ENCODE data around the gene CYTH1. TPM values are rescaled to one million over a fixed set of nuclear protein-coding genes. Genes with fewer than 3 reads are reported as not detected.

Gene CYTH1
- total and polyA plus RNA-seq, 4 donors, result 28.1 to 50.4 (median 42.4) TPM

GRCh38 chr17:78645421-78646295 is 136.4 kb downstream of the CYTH1 start:
- 83% methylated on average over 26 of the region's 30 CpGs for WGBS (ENCODE audit: insufficient coverage)
- Histone ChIP-seq H3K4me3 (ENCODE audit: low read depth, low read length) (no peak overlapping the region), H3K4me1 (ENCODE audit: control insufficient read depth, insufficient read depth, low read length) (peaks cover 12% of the 10 kb centered on the region), H3K27ac (ENCODE audit: low read depth, low read length) (no peak overlapping the region), H3K9me3 (ENCODE audit: control insufficient read depth, insufficient read depth, low read length) (no peaks in the 10 kb centered on the region), H3K36me3 (ENCODE audit: control insufficient read depth, insufficient read depth, low read length) (no peaks in the 10 kb centered on the region), H3K27me3 (ENCODE audit: control insufficient read depth, insufficient read depth, low read length) (no peaks in the 10 kb centered on the region)
- DNase-seq (ENCODE audit: low read depth in 4 of 6, low spot score in 6 of 6), result peak in 2 of 6 donors; percentile 16 to 30

DNA sequence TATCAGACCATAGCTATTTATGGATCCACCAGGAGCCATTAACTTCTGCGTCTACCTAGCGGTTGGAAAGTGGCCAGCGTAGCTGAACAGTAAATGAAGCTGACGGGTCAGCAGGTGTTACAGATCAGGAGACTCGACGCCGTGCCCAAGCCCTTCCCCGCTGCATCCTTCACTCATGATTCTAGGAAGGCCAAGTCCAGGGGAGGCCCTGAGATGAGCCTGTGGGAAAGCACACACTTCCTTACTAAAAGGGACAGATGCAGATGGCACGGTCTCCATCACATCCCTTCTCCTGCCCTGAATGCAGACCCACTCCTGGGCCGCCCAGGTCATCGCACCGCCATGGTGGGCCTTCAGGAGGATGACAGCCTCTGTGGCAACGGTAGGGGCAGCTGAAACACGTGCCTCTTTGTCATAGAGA is 137.1 kb downstream of the CYTH1 start:
- H3K4me3 ChIP-seq (ENCODE audit: low read depth, low read length), result no peak overlapping the region
- 69% methylated on average over 10 of the region's 14 CpGs for WGBS (ENCODE audit: insufficient coverage)
- peak in 2 of 6 donors; percentile 19 to 87 for DNase-seq (ENCODE audit: low read depth in 4 of 6, low spot score in 6 of 6)
- no peaks in the 10 kb centered on the region for H3K36me3 ChIP-seq (ENCODE audit: control insufficient read depth, insufficient read depth, low read length)
- no peaks in the 10 kb centered on the region for H3K9me3 ChIP-seq (ENCODE audit: control insufficient read depth, insufficient read depth, low read length)
- no peak overlapping the region for H3K27ac ChIP-seq (ENCODE audit: low read depth, low read length)
- no peaks in the 10 kb centered on the region for H3K27me3 ChIP-seq (ENCODE audit: control insufficient read depth, insufficient read depth, low read length)
- peaks cover 12% of the 10 kb centered on the region for H3K4me1 ChIP-seq (ENCODE audit: control insufficient read depth, insufficient read depth, low read length)

GRCh38 chr17:78644224-78644623 is 137.8 kb downstream of the CYTH1 start:
- H3K9me3 ChIP-seq (ENCODE audit: control insufficient read depth, insufficient read depth, low read length), result no peaks in the 10 kb centered on the region
- no peak overlapping the region for H3K27ac ChIP-seq (ENCODE audit: low read depth, low read length)
- peaks cover 12% of the 10 kb centered on the region for H3K4me1 ChIP-seq (ENCODE audit: control insufficient read depth, insufficient read depth, low read length)
- no peaks in the 10 kb centered on the region for H3K27me3 ChIP-seq (ENCODE audit: control insufficient read depth, insufficient read depth, low read length)
- WGBS (ENCODE audit: insufficient coverage), result 60% methylated on average over 7 of the region's 8 CpGs
- H3K4me3 ChIP-seq (ENCODE audit: low read depth, low read length), result no peak overlapping the region
- DNase-seq (ENCODE audit: low read depth in 4 of 6, low spot score in 6 of 6), result no peak
- H3K36me3 ChIP-seq (ENCODE audit: control insufficient read depth, insufficient read depth, low read length), result no peaks in the 10 kb centered on the region

DNA sequence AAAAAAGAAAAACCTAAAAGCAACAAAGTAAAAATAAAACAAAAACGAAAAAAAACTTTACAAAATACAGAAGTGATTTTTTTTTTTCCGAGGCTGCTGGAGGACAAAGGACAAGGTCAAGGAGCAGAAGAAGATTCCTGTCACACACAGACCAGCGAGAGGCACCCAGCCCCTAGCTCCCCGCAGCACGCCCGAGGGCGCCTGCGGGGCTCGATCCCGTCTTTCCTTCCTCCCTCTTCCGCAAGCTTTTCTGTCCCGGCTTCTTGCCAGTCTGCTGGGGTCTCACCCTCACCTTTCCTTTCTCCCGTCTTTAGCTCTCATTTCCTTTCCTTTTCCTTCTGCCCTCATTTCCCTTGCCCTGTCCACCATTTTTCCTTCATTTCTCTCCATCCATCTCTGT is 138.7 kb downstream of the CYTH1 start:
- Histone ChIP-seq H3K27me3 (ENCODE audit: control insufficient read depth, insufficient read depth, low read length) (no peaks in the 10 kb centered on the region), H3K36me3 (ENCODE audit: control insufficient read depth, insufficient read depth, low read length) (no peaks in the 10 kb centered on the region), H3K4me3 (ENCODE audit: low read depth, low read length) (no peak overlapping the region), H3K27ac (ENCODE audit: low read depth, low read length) (no peak overlapping the region), H3K4me1 (ENCODE audit: control insufficient read depth, insufficient read depth, low read length) (peaks cover 12% of the 10 kb centered on the region), H3K9me3 (ENCODE audit: control insufficient read depth, insufficient read depth, low read length) (no peaks in the 10 kb centered on the region)
- WGBS (ENCODE audit: insufficient coverage), result 86% methylated on average over 12 of the region's 13 CpGs
- DNase-seq (ENCODE audit: low read depth in 4 of 6, low spot score in 6 of 6), result no peak

GRCh38 chr17:78642707-78643106 is 139.4 kb downstream of the CYTH1 start:
- Histone ChIP-seq H3K36me3 (ENCODE audit: control insufficient read depth, insufficient read depth, low read length) (no peaks in the 10 kb centered on the region), H3K4me1 (ENCODE audit: control insufficient read depth, insufficient read depth, low read length) (peaks cover 12% of the 10 kb centered on the region), H3K4me3 (ENCODE audit: low read depth, low read length) (no peak overlapping the region), H3K27ac (ENCODE audit: low read depth, low read length) (no peak overlapping the region), H3K9me3 (ENCODE audit: control insufficient read depth, insufficient read depth, low read length) (no peaks in the 10 kb centered on the region), H3K27me3 (ENCODE audit: control insufficient read depth, insufficient read depth, low read length) (no peaks in the 10 kb centered on the region)
- DNase-seq (ENCODE audit: low read depth in 4 of 6, low spot score in 6 of 6), result no peak
- no CpG with 5 or more reads among the region's 1 CpG for WGBS (ENCODE audit: insufficient coverage)

- Histone ChIP-seq H3K27ac (ENCODE audit: low read depth, low read length) (no peak overlapping the region), H3K27me3 (ENCODE audit: control insufficient read depth, insufficient read depth, low read length) (no peaks in the 10 kb centered on the region), H3K36me3 (ENCODE audit: control insufficient read depth, insufficient read depth, low read length) (no peaks in the 10 kb centered on the region), H3K4me1 (ENCODE audit: control insufficient read depth, insufficient read depth, low read length) (peaks cover 12% of the 10 kb centered on the region), H3K4me3 (ENCODE audit: low read depth, low read length) (no peak overlapping the region), H3K9me3 (ENCODE audit: control insufficient read depth, insufficient read depth, low read length) (no peaks in the 10 kb centered on the region)
- 98% methylated on average over 12 of the region's 18 CpGs for WGBS (ENCODE audit: insufficient coverage)
- DNase-seq (ENCODE audit: low read depth in 4 of 6, low spot score in 6 of 6), result no peak
Measured at GRCh38 chr17:78641666-78642065, 140.4 kb downstream of the CYTH1 start.

DNA sequence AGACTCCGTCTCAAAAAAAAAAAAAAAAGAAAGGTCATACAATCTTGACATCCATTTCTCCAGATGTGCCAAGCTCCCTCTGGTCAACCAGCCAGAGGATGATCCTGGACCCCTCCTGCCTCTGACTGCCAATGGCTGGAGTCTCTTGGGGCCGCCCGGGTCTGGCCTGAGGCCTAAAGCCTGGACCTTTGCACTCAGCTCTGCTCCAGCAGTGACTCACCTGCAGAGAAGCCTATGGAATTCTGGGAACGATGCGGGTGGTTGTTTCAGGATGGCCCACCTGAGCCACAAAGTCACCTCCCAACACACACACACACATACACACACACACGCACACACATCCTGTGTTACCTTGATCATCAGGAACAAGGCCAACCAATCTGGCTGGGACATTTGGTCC is 140.8 kb downstream of the CYTH1 start:
- DNase-seq (ENCODE audit: low read depth in 4 of 6, low spot score in 6 of 6), result no peak
- Histone ChIP-seq H3K4me3 (ENCODE audit: low read depth, low read length) (no peak overlapping the region), H3K27ac (ENCODE audit: low read depth, low read length) (no peak overlapping the region), H3K36me3 (ENCODE audit: control insufficient read depth, insufficient read depth, low read length) (no peaks in the 10 kb centered on the region), H3K4me1 (ENCODE audit: control insufficient read depth, insufficient read depth, low read length) (peaks cover 11% of the 10 kb centered on the region), H3K9me3 (ENCODE audit: control insufficient read depth, insufficient read depth, low read length) (no peaks in the 10 kb centered on the region), H3K27me3 (ENCODE audit: control insufficient read depth, insufficient read depth, low read length) (no peaks in the 10 kb centered on the region)
- WGBS (ENCODE audit: insufficient coverage), result 96% methylated on average over 4 of the region's 6 CpGs

GRCh38 chr17:78640700-78641099 is 141.4 kb downstream of the CYTH1 start:
- 95% methylated on average over 3 of the region's 4 CpGs for WGBS (ENCODE audit: insufficient coverage)
- Histone ChIP-seq H3K27me3 (ENCODE audit: control insufficient read depth, insufficient read depth, low read length) (no peaks in the 10 kb centered on the region), H3K27ac (ENCODE audit: low read depth, low read length) (no peak overlapping the region), H3K9me3 (ENCODE audit: control insufficient read depth, insufficient read depth, low read length) (no peaks in the 10 kb centered on the region), H3K4me3 (ENCODE audit: low read depth, low read length) (no peak overlapping the region), H3K4me1 (ENCODE audit: control insufficient read depth, insufficient read depth, low read length) (peaks cover 6% of the 10 kb centered on the region), H3K36me3 (ENCODE audit: control insufficient read depth, insufficient read depth, low read length) (no peaks in the 10 kb centered on the region)
- no peak for DNase-seq (ENCODE audit: low read depth in 4 of 6, low spot score in 6 of 6)

DNA sequence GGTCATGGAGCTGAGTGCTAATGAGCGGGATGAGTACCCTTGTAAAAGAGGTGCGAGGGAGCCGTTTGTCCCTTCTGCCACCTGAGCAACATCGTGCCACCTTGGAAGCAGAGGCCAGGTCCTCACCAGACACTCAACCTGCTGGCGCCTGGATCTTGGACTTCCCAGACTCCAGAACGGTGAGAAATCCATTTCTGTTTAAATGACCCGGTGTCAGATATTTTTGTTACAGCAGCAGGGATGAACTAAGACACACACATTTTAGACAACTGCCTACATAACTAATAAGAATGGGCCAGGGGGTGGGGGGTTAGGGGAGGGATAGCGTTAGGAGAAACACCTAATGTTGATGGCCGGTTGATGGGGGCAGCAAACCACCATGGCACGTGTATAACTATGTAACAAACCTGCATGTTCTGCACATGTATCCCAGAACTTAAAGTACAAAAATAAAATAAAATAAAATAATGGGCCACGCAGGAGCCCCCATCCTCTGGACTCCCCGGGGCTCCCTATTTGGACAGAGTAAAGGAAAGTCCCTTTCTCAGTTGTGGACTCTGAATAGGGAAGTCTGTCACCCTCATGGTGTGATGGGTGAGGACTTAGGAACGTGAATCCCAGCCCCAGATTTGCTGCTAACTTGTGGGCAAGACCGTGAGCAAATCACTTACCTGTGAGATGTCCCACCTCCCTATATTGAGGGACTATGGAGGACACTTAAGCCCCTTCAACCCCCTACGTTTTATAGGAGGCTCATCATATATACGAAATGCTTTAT is 144.2 kb downstream of the CYTH1 start:
- DNase-seq (ENCODE audit: low read depth in 4 of 6, low spot score in 6 of 6), result no peak
- Histone ChIP-seq H3K9me3 (ENCODE audit: control insufficient read depth, insufficient read depth, low read length) (no peaks in the 10 kb centered on the region), H3K27me3 (ENCODE audit: control insufficient read depth, insufficient read depth, low read length) (no peaks in the 10 kb centered on the region), H3K36me3 (ENCODE audit: control insufficient read depth, insufficient read depth, low read length) (no peaks in the 10 kb centered on the region), H3K27ac (ENCODE audit: low read depth, low read length) (no peak overlapping the region), H3K4me3 (ENCODE audit: low read depth, low read length) (no peak overlapping the region), H3K4me1 (ENCODE audit: control insufficient read depth, insufficient read depth, low read length) (no peaks in the 10 kb centered on the region)
- 96% methylated on average over 7 of the region's 16 CpGs for WGBS (ENCODE audit: insufficient coverage)

Measured in spinal cord (tissue), 10 donors.